ENCODE results near the gene LDAH.

LDAH gene

GRCh38 chr2:20665243-20666004 lies 157.5 kb downstream of the LDAH start:
- peak overlapping the region in 1 of 2 donors; percentile 38 for H3K4me3 ChIP-seq (replicated peaks in 1 of 2; ENCODE audit: low read depth in 2 of 2, low read length in 2 of 2)
- no peak for TF ChIP-seq CTCF (IDR thresholded peaks at IDR 0.05; ENCODE audit: low read depth, low read length)
- no peak for DNase-seq (ENCODE audit: low read depth in 2 of 2)

- no peak for DNase-seq (ENCODE audit: low read depth in 2 of 2)
- no peak for TF ChIP-seq CTCF (IDR thresholded peaks at IDR 0.05; ENCODE audit: low read depth, low read length)
- no peak overlapping the region for H3K4me3 ChIP-seq (replicated peaks in 1 of 2; ENCODE audit: low read depth in 2 of 2, low read length in 2 of 2)
Observed at GRCh38 chr2:20664431-20665242, 158.3 kb downstream of the LDAH start.

GRCh38 chr2:20664071-20664390 lies 158.9 kb downstream of the LDAH start:
- DNase-seq (ENCODE audit: low read depth in 2 of 2), result no peak
- TF ChIP-seq CTCF (IDR thresholded peaks at IDR 0.05; ENCODE audit: low read depth, low read length), result no peak
- H3K4me3 ChIP-seq (replicated peaks in 1 of 2; ENCODE audit: low read depth in 2 of 2, low read length in 2 of 2), result no peak overlapping the region

GRCh38 chr2:20663196-20664070 lies 159.5 kb downstream of the LDAH start:
- no peak overlapping the region for H3K4me3 ChIP-seq (replicated peaks in 1 of 2; ENCODE audit: low read depth in 2 of 2, low read length in 2 of 2)
- no peak for DNase-seq (ENCODE audit: low read depth in 2 of 2)
- TF ChIP-seq CTCF (IDR thresholded peaks at IDR 0.05; ENCODE audit: low read depth, low read length), result no peak

- H3K4me3 ChIP-seq (replicated peaks in 1 of 2; ENCODE audit: low read depth in 2 of 2, low read length in 2 of 2), result no peak overlapping the region
- TF ChIP-seq CTCF (IDR thresholded peaks at IDR 0.05; ENCODE audit: low read depth, low read length), result no peak
- no peak for DNase-seq (ENCODE audit: low read depth in 2 of 2)
Observed at GRCh38 chr2:20662308-20662937, 160.5 kb downstream of the LDAH start.

All from cardiac fibroblast (primary cell).